Measurements from ENCODE around the gene TAAR1.
"Not testable (repeated sequence)": the region's sequence is repeated elsewhere in the genome, so short reads cannot be mapped to it uniquely, and the experiment has no call there.

TAAR1 gene

GRCh38 chr6:132661906-132662305, 2.9 kb upstream of the TAAR1 start:
- no peak for DNase-seq (ENCODE audit: low read depth in 2 of 2)

GRCh38 chr6:132651062-132651461, 7.9 kb downstream of the TAAR1 start:
- no peak for DNase-seq (ENCODE audit: low read depth in 2 of 2)

- DNase-seq (ENCODE audit: low read depth in 2 of 2), result no peak
Observed at GRCh38 chr6:132650429-132650828, 8.6 kb downstream of the TAAR1 start.

GRCh38 chr6:132648828-132649227, 10.2 kb downstream of the TAAR1 start:
- no peak for DNase-seq (ENCODE audit: low read depth in 2 of 2)

GRCh38 chr6:132648356-132648755, 10.6 kb downstream of the TAAR1 start:
- no peak for DNase-seq (ENCODE audit: low read depth in 2 of 2)

- no peak for DNase-seq (ENCODE audit: low read depth in 2 of 2)
Observed at GRCh38 chr6:132643547-132643946, 15.4 kb downstream of the TAAR1 start.

- DNase-seq (ENCODE audit: low read depth in 2 of 2), result not testable (repeated sequence)
Observed at GRCh38 chr6:132637135-132637534, 21.8 kb downstream of the TAAR1 start.

- DNase-seq (ENCODE audit: low read depth in 2 of 2), result not testable (repeated sequence)
Observed at GRCh38 chr6:132635906-132636305, 23.1 kb downstream of the TAAR1 start.

- not testable (repeated sequence) for DNase-seq (ENCODE audit: low read depth in 2 of 2)
Observed at GRCh38 chr6:132635288-132635687, 23.7 kb downstream of the TAAR1 start.

GRCh38 chr6:132634796-132635195, 24.2 kb downstream of the TAAR1 start:
- DNase-seq (ENCODE audit: low read depth in 2 of 2), result no peak

GRCh38 chr6:132633362-132633761, 25.6 kb downstream of the TAAR1 start:
- no peak for DNase-seq (ENCODE audit: low read depth in 2 of 2)

GRCh38 chr6:132624175-132624574, 34.8 kb downstream of the TAAR1 start, which contains the start of gene TAAR2:
TSS of gene TAAR2 (minus strand) at chr6:132624275. CDS start at chr6:132624275, 0 bp downstream.
- DNase-seq (ENCODE audit: low read depth in 2 of 2), result no peak

- no peak for DNase-seq (ENCODE audit: low read depth in 2 of 2)
Observed at GRCh38 chr6:132623106-132623845, 35.7 kb downstream of the TAAR1 start.

GRCh38 chr6:132616677-132617076, 42.3 kb downstream of the TAAR1 start:
- DNase-seq (ENCODE audit: low read depth in 2 of 2), result no peak

GRCh38 chr6:132614554-132614953, 44.4 kb downstream of the TAAR1 start:
- DNase-seq (ENCODE audit: low read depth in 2 of 2), result no peak

GRCh38 chr6:132612449-132613108, 46.4 kb downstream of the TAAR1 start:
- DNase-seq (ENCODE audit: low read depth in 2 of 2), result no peak

GRCh38 chr6:132611616-132612015, 47.4 kb downstream of the TAAR1 start:
- no peak for DNase-seq (ENCODE audit: low read depth in 2 of 2)

GRCh38 chr6:132607544-132608233, 51.3 kb downstream of the TAAR1 start:
- DNase-seq (ENCODE audit: low read depth in 2 of 2), result no peak

GRCh38 chr6:132604635-132605152, 54.3 kb downstream of the TAAR1 start:
- DNase-seq (ENCODE audit: low read depth in 2 of 2), result no peak

- DNase-seq (ENCODE audit: low read depth in 2 of 2), result not testable (repeated sequence)
Observed at GRCh38 chr6:132600900-132601299, 58.1 kb downstream of the TAAR1 start.

- no peak for DNase-seq (ENCODE audit: low read depth in 2 of 2)
Observed at GRCh38 chr6:132598473-132598872, 60.5 kb downstream of the TAAR1 start.

- DNase-seq (ENCODE audit: low read depth in 2 of 2), result no peak
Observed at GRCh38 chr6:132596201-132596600, 62.8 kb downstream of the TAAR1 start.

Data from stimulated activated CD4-positive, alpha-beta T cell treated with anti-CD3 and anti-CD28 coated beads, Interleukin-1b, Interleukin-23, amount 100 ng/mL, for 1 hour (primary cell).